SK-N-SH (cell line): Measurements from ENCODE around the gene LRRN1.

Experiments
- CTCF ChIP-seq: fragments of 200-600 bp; sonication (generic); IDR thresholded peaks from 2 replicates; pipeline ENCODE4 v1.6.1; 2017; ENCODE audit warnings: antibody characterized with exemption, mild to moderate bottlenecking, moderate library complexity
- EP300 ChIP-seq, 2 experiments: IDR thresholded peaks; 2 replicates each; pipeline versions ENCODE4 v1.4.0 to v1.6.1; 2012; ENCODE audit warnings: borderline replicate concordance in 1 of 2, low read depth in 1 of 2, low read length in 1 of 2
- EZH2phosphoT487 ChIP-seq: fragments of 200-600 bp; sonication (generic); IDR thresholded peaks from 2 replicates; pipeline ENCODE4 v1.6.1; 2017; ENCODE audit warnings: low read depth, mixed run types, mild to moderate bottlenecking, antibody characterized with exemption, moderate library complexity, borderline replicate concordance
- FOXJ3 ChIP-seq: sonication (generic); formaldehyde crosslinking; IDR thresholded peaks from 2 replicates; pipeline ENCODE4 v1.5.1; 2020; ENCODE audit warnings: mild to moderate bottlenecking, missing genetic modification reagents
- GABPA ChIP-seq: IDR thresholded peaks from 2 replicates; pipeline ENCODE4 v1.4.0; 2012; ENCODE audit warnings: low read depth, mild to moderate bottlenecking
- MAX ChIP-seq: IDR thresholded peaks from 2 replicates; pipeline ENCODE4 v1.4.0; 2012; ENCODE audit warnings: low read depth
- PBX3 ChIP-seq: IDR thresholded peaks from 2 replicates; pipeline ENCODE4; 2012
- POLR2AphosphoS5 ChIP-seq: IDR thresholded peaks from 2 replicates; pipeline ENCODE4 v1.6.1; 2012; ENCODE audit warnings: low read depth, low read length
- RAD21 ChIP-seq: IDR thresholded peaks from 2 replicates; pipeline ENCODE4 v1.6.1; 2012; ENCODE audit warnings: mild to moderate bottlenecking, low read length
- REST ChIP-seq: IDR thresholded peaks from 2 replicates; pipeline ENCODE4 v1.6.1; 2012; ENCODE audit warnings: mild to moderate bottlenecking, low read depth, low read length, moderate library complexity
- TAF1 ChIP-seq: IDR thresholded peaks from 2 replicates; pipeline ENCODE4 v1.6.1; 2012; ENCODE audit warnings: low read depth, mild to moderate bottlenecking, low read length, moderate library complexity, borderline replicate concordance

- TF ChIP-seq CTCF (no peak), TAF1 (no peak), POLR2AphosphoS5 (no peak), EZH2phosphoT487 (no peak), EP300 (IDR thresholded peaks at IDR 0.05; ENCODE audit: borderline replicate concordance in 1 of 2, low read depth in 1 of 2, low read length in 1 of 2) (no peak), RAD21 (no peak), GABPA (no peak), REST (no peak), PBX3 (no peak), MAX (no peak), FOXJ3 (CRISPR knock-in tag) (no peak)
Measured at GRCh38 chr3:3815206-3815605, 16.0 kb downstream of the LRRN1 start.
